SU-DHL-6 (cell line): ENCODE data around the gene NDNF.

ENCODE experiments used
- EZH2phosphoT487 ChIP-seq: fragments of 200-600 bp; sonication (generic), shearing (Covaris generic); conservative IDR thresholded peaks from 2 replicates; pipeline ENCODE4 v1.6.1; 2018; ENCODE audit warnings: mild to moderate bottlenecking, antibody characterized with exemption, low read length, moderate library complexity, mixed read lengths
- TF ChIP-seq, protein P1 (sequence below): fragments of 200-600 bp; sonication (generic); IDR thresholded peaks from one replicate; pipeline ENCODE4 v1.5.1; 2017; ENCODE audit warnings: antibody characterized with exemption, mild to moderate bottlenecking, low read length, moderate library complexity; ENCODE audit not compliant: insufficient read depth, poor library complexity, severe bottlenecking

DNA sequence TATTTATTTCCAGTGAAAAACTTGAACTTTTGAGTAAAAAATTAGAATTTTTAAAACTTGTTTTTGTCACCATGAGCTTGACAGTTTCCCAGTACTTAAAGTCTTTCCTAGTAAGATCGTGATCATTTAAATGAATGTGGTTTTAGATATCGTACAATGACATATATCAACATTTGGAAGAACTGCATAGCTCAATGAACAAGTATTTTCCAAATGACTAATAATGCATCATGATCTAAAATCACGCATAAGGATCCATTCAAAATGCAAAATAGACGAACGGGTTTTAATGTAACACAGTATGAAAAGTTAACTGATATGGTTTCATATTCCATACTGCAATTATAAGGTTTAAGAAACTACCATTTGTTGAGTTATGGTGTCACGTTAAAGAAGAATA lies 4.1 kb upstream of the NDNF start:
- TF ChIP-seq, protein P1, sequence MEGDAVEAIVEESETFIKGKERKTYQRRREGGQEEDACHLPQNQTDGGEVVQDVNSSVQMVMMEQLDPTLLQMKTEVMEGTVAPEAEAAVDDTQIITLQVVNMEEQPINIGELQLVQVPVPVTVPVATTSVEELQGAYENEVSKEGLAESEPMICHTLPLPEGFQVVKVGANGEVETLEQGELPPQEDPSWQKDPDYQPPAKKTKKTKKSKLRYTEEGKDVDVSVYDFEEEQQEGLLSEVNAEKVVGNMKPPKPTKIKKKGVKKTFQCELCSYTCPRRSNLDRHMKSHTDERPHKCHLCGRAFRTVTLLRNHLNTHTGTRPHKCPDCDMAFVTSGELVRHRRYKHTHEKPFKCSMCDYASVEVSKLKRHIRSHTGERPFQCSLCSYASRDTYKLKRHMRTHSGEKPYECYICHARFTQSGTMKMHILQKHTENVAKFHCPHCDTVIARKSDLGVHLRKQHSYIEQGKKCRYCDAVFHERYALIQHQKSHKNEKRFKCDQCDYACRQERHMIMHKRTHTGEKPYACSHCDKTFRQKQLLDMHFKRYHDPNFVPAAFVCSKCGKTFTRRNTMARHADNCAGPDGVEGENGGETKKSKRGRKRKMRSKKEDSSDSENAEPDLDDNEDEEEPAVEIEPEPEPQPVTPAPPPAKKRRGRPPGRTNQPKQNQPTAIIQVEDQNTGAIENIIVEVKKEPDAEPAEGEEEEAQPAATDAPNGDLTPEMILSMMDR: no peak
- no peak for TF ChIP-seq EZH2phosphoT487
